GOT3 (cell line): ENCODE data around the gene LKAAEAR1.

Source experiments
- DNase-seq: peaks from one replicate; lab custom pipeline; 2025; ENCODE audit warnings: mixed read lengths; lab: John Stamatoyannopoulos, UW

Gene LKAAEAR1

GRCh38 chr20:64110411-64111068 lies 26.3 kb upstream of the LKAAEAR1 start:
- no peak for DNase-seq

GRCh38 chr20:64109831-64110391 lies 25.7 kb upstream of the LKAAEAR1 start:
- no peak for DNase-seq

GRCh38 chr20:64108731-64109681 lies 24.8 kb upstream of the LKAAEAR1 start:
- DNase-seq = no peak

- DNase-seq = no peak
Observed at GRCh38 chr20:64107736-64108457, 23.7 kb upstream of the LKAAEAR1 start.

- no peak for DNase-seq
Observed at GRCh38 chr20:64106981-64107735, 23.0 kb upstream of the LKAAEAR1 start, which contains the start of gene NPBWR2. NPBWR2 (minus strand) TSS chr20:64107565; CDS start chr20:64106831, 734 bp downstream.

- no peak for DNase-seq
Observed at GRCh38 chr20:64106435-64106961, 22.3 kb upstream of the LKAAEAR1 start.

GRCh38 chr20:64105846-64106434 lies 21.7 kb upstream of the LKAAEAR1 start:
- DNase-seq = no peak

GRCh38 chr20:64104667-64105451 lies 20.7 kb upstream of the LKAAEAR1 start:
- no peak for DNase-seq

GRCh38 chr20:64103871-64104666 lies 19.9 kb upstream of the LKAAEAR1 start:
- no peak for DNase-seq

GRCh38 chr20:64102647-64103354 lies 18.6 kb upstream of the LKAAEAR1 start:
- no peak for DNase-seq

GRCh38 chr20:64101731-64102621 lies 17.8 kb upstream of the LKAAEAR1 start:
- DNase-seq = no peak

GRCh38 chr20:64100946-64101688 lies 16.9 kb upstream of the LKAAEAR1 start:
- no peak for DNase-seq

- no peak for DNase-seq
Observed at GRCh38 chr20:64100566-64100888, 16.3 kb upstream of the LKAAEAR1 start.

- DNase-seq = no peak
Observed at GRCh38 chr20:64099880-64100565, 15.8 kb upstream of the LKAAEAR1 start.

- DNase-seq = no peak
Observed at GRCh38 chr20:64099086-64099786, 15.0 kb upstream of the LKAAEAR1 start.
